ENCODE data around the gene CCDC47. TPM values are rescaled to one million over a fixed set of nuclear protein-coding genes. Genes with fewer than 3 reads are reported as not detected.

The CCDC47 gene
- polyA plus RNA-seq, 3 donors: 15.2 to 56.4 (median 43.0) TPM

GRCh38 chr17:63775420-63775819, 2.0 kb upstream of the CCDC47 start:
- peaks cover 91% of the 10 kb centered on the region for H3K79me2 ChIP-seq (ENCODE audit: insufficient read depth, low read length)
- H4K20me1 ChIP-seq (ENCODE audit: insufficient read depth, low read length): peaks cover 67% of the 10 kb centered on the region
- WGBS (ENCODE audit: insufficient coverage): 37% methylated on average over 7 of the region's 8 CpGs
- peaks cover 61% of the 10 kb centered on the region for H3K4me1 Mint-ChIP-seq
- peaks cover 16 to 35% of the 10 kb centered on the region in 2 donors for H3K36me3 ChIP-seq (replicated peaks in 1 of 2; ENCODE audit: control insufficient read depth in 1 of 2, insufficient read depth in 2 of 2, low read length in 2 of 2)
- peak overlapping the region; percentile 93 to 96 (median 94) for H3K4me3 ChIP-seq (replicated peaks in 1 of 3; ENCODE audit: low read depth in 2 of 3, low read length in 3 of 3)
- intact Hi-C loops (cut with micrococcal nuclease): loop anchor here (5.0 to 10.0 kb wide), 4 partner anchors 33 to 151 kb away; partner anchors contain the start of genes MAP3K3 (in 1 of the 2), SMARCD2 (in 1 of the 2) and STRADA (in 1 of the 2)
- H3K9me3 ChIP-seq (replicated peaks in 1 of 2; ENCODE audit: control insufficient read depth in 1 of 2, insufficient read depth in 1 of 2, low read length in 2 of 2): no peaks in the 10 kb centered on the region
- H3K27ac Mint-ChIP-seq: peak overlapping the region; percentile 6 to 100 (median 99)
- H2AFZ ChIP-seq (ENCODE audit: insufficient read depth, low read depth, low read length, poor library complexity, severe bottlenecking): peak overlapping the region; percentile 92
- peaks cover 15 to 37% of the 10 kb centered on the region in 2 donors for H3K36me3 Mint-ChIP-seq
- H3K27ac ChIP-seq (ENCODE audit: low read depth in 1 of 2, low read length in 2 of 2): peak overlapping the region in 1 of 2 donors; percentile 93
- peaks cover 34 to 47% of the 10 kb centered on the region in 2 donors for H3K4me1 ChIP-seq (ENCODE audit: control insufficient read depth in 1 of 2, insufficient read depth in 2 of 2, low read length in 2 of 2)
- peak overlapping the region; percentile 93 for H3K9ac ChIP-seq (ENCODE audit: insufficient read depth, low read length, poor library complexity, severe bottlenecking)
- DNase-seq: no peak
- H3K9me3 Mint-ChIP-seq: no peaks in the 10 kb centered on the region
- H3K27me3 Mint-ChIP-seq (ENCODE audit: low read depth in 3 of 3): peaks cover 0 to 1% (median 0%) of the 10 kb centered on the region in 3 donors
- TF ChIP-seq CTCF (IDR thresholded peaks at IDR 0.05): no peak
- no peaks in the 10 kb centered on the region for H3K27me3 ChIP-seq (ENCODE audit: control insufficient read depth in 2 of 2, insufficient read depth in 2 of 2, low read length in 2 of 2)
- H3K4me3 Mint-ChIP-seq: peak overlapping the region; percentile 92 to 96
- peak overlapping the region; percentile 98 for H3K4me2 ChIP-seq (replicated peaks; ENCODE audit: extremely low read depth, low read length, poor library complexity, severe bottlenecking)

- Histone ChIP-seq H3K9ac (ENCODE audit: insufficient read depth, low read length, poor library complexity, severe bottlenecking) (peak overlapping the region; percentile 93), H4K20me1 (ENCODE audit: insufficient read depth, low read length) (peaks cover 67% of the 10 kb centered on the region), H3K4me1 (ENCODE audit: control insufficient read depth in 1 of 2, insufficient read depth in 2 of 2, low read length in 2 of 2) (peaks cover 39 to 52% of the 10 kb centered on the region in 2 donors), H3K36me3 (replicated peaks in 1 of 2; ENCODE audit: control insufficient read depth in 1 of 2, insufficient read depth in 2 of 2, low read length in 2 of 2) (peaks cover 16 to 33% of the 10 kb centered on the region in 2 donors), H3K27ac (ENCODE audit: low read depth in 1 of 2, low read length in 2 of 2) (peak overlapping the region in 1 of 2 donors; percentile 93), H3K27me3 (ENCODE audit: control insufficient read depth in 2 of 2, insufficient read depth in 2 of 2, low read length in 2 of 2) (no peaks in the 10 kb centered on the region), H3K4me3 (replicated peaks in 1 of 3; ENCODE audit: low read depth in 2 of 3, low read length in 3 of 3) (peak overlapping the region; percentile 93 to 96 (median 94)), H3K4me2 (replicated peaks; ENCODE audit: extremely low read depth, low read length, poor library complexity, severe bottlenecking) (peak overlapping the region; percentile 98), H3K79me2 (ENCODE audit: insufficient read depth, low read length) (peaks cover 91% of the 10 kb centered on the region), H2AFZ (ENCODE audit: insufficient read depth, low read depth, low read length, poor library complexity, severe bottlenecking) (peak overlapping the region; percentile 92), H3K9me3 (replicated peaks in 1 of 2; ENCODE audit: control insufficient read depth in 1 of 2, insufficient read depth in 1 of 2, low read length in 2 of 2) (no peaks in the 10 kb centered on the region)
- H3K4me1 Mint-ChIP-seq: peaks cover 62% of the 10 kb centered on the region
- H3K27ac Mint-ChIP-seq: peak overlapping the region; percentile 99 to 100 (median 99)
- peak overlapping the region; percentile 92 to 96 for H3K4me3 Mint-ChIP-seq
- no peak for TF ChIP-seq CTCF (IDR thresholded peaks at IDR 0.05)
- H3K27me3 Mint-ChIP-seq (ENCODE audit: low read depth in 3 of 3): peaks cover 0 to 1% (median 0%) of the 10 kb centered on the region in 3 donors
- no peaks in the 10 kb centered on the region for H3K9me3 Mint-ChIP-seq
- peak in 2 of 3 donors; percentile 20 to 22 for DNase-seq
- intact Hi-C loops (cut with micrococcal nuclease): loop anchor here (5.0 to 10.0 kb wide), 5 partner anchors 33 to 150 kb away; partner anchors contain the start of genes SMARCD2 (in 2 of the 2), MAP3K3 (in 1 of the 2) and STRADA (in 1 of the 2)
- peaks cover 13 to 33% of the 10 kb centered on the region in 2 donors for H3K36me3 Mint-ChIP-seq
- 0% methylated on average over 1 of the region's 4 CpGs for WGBS (ENCODE audit: insufficient coverage)
These were observed 1.5 kb upstream of the CCDC47 start for GRCh38 chr17:63774969-63775265.
